GM20431 (cell line): ENCODE results near the gene IER5L.
"Not testable (repeated sequence)": the region's sequence is repeated elsewhere in the genome, so short reads cannot be mapped to it uniquely, and the experiment has no call there.

Source experiments
- in situ Hi-C: fragments of 300-500 bp; cut with MseI, MboI; formaldehyde crosslinking; loops from one replicate; pipeline ENCODE4 v1.15.0; 2020; ENCODE audit warnings: low sequenced_read_pairs; ENCODE audit not compliant: unreplicated experiment

Gene IER5L

DNA sequence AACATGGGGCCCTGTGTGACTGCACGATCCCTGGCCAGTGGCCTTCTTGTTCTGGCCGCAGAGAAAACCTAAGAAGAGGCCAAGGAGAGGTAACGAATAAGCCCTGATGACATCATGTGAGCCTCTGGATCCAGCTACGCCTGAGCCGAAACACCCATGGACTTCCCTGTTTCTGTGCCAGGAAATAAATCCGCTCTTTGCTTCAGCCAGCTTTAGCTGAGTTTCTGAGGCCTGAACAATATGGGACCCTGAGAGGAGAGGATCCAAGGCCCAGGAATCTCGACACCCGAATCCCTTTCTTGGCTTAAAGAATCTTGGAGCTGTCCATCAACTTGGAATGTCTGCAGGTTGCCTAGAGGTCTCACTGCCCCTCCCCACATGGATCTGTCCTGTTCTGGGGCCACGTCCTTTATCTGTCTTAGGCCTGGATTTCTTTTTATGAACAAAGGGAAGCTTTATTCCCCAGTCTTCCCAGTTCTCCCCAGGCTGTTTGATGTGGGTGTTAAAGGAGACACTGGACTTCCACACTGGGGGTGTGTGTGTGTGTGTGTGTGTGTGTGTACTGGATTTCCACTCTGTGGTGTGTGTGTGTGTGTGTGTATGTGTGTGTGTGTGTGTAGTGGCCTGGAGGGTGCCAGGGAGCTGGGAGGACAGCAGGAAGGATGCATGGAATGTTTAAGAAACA, 13.7 kb downstream of the IER5L start:
- in situ Hi-C loops: no loop called here

DNA sequence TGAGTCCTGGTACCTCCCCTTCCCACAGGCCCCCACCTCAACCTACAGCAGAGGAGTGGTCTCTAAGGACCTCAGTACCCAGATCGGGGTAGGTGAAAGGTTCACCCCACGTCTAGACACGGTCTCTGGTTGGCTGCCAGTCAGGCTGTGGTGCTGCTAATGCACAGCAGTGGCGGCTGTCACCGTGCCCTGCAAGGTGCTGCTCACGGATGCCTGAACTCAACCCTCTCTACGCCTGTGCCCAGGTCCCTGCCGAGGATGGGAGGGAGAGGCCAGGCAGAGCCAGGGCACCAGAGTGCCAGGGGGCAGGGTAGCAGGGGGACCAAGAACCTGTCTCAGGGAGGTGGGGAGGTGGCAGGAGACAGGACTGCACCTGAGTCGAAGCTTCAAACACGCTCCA, 14.3 kb downstream of the IER5L start:
- in situ Hi-C loops: no loop called here

DNA sequence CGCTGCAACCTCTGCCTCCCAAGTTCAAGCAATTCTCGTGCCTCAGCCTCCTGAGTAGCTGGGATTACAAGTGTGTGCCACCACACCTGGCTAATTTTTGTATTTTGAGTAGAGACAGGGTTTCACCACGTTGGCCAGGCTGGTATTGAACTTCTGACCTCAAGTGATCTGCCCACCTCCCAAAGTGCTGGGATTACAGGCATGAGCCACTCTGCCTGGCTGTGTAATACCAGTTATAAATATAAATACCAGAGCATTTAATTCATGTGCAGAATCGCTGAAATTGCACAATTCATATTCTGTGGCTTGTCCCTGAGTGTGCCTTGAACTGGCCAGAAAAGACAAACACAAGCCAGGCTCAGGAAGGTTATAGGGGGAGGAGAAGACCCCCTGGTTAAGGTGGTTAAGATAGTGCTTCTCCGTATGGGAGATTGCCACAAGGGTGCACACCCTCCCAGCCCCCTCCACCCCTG, 14.8 kb downstream of the IER5L start:
- in situ Hi-C loops: not testable (repeated sequence)

DNA sequence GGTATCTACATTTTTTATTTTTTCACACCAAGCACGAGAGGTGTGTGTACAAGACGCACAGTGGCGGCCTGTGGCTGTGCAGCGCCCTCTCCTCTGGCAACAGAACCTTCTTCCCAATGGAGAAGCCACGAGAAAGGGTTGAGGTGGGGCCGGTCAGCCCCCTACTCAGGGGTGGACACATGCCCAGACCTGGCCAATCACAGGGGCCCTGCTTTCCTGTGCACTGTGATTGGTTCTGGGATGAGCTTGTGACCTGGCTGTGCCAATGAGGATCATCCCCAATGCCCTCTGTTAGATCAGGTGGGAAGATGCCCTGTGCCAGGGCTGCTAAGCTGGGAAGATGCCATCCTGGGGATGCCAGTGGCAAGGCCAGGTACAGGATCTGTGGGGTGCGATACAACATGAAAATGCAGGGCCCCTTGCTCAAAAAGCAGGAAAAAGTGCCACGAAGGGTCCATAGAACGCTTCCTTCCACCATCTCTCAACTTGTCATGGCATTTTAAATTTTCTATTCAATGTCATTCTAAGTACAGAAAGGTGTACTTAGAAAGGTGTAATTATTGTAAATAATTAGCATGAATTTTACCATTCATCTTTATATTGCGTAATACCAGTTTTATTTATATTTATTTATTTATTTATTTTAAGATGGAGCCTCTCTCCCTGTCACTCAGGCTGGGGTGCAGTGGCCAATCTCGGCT, 15.4 kb downstream of the IER5L start:
- in situ Hi-C loops: no loop called here

DNA sequence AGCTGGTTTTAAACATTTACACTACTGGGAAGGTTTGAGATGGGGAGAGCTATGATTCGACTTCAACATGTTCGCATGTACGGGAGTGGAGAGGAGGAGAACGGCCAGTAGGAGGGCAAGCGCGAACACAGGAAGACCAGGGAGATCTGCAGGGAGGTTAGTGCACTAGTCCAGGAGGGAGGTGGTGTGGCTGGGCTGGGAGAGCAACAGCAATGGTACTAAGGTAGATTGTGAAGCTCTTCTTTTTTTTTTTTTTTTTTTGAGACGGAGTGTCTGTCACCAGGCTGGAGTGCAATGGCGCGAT, 16.6 kb downstream of the IER5L start:
- in situ Hi-C loops: no loop called here

DNA sequence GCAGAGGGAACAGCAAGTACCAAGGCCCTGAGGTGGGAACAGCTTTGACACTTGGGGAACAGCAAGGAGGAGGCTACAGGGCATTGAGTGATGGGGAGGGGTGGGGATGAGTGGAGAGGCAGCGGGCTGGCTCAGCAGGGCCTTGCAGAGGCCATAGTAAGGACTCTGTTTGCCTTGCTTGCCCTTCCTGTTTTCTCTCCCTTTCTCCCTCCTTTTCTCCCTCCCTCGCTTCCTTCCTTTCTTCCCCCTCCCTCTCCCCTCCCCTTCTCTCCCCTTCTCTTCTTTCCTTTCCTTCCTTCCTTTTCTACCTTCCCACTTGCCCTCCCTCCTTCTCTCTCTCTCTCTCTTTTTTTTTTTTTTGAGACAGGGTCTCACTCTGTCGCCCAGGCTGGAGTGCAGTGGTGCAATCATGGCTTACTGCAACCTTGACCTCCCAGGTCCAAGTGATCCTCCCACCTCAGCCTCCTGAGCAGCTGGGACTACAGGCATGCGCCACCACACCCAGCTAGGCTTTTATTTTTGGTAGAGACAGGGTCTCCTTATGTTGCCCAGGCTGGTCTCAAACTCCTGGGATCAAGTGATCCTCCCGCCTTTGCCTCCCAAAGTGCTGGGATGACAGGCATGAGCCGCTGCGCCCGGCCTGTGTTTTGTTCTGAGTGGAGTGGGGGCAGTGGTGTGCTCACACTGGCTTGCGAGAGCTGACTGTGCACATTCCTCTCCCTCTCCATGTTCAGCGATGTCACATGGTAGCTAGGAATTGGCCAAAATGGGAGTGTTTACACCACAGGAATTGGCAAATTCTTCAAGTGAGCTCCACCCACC, 17.1 kb downstream of the IER5L start:
- in situ Hi-C loops: no loop called here

DNA sequence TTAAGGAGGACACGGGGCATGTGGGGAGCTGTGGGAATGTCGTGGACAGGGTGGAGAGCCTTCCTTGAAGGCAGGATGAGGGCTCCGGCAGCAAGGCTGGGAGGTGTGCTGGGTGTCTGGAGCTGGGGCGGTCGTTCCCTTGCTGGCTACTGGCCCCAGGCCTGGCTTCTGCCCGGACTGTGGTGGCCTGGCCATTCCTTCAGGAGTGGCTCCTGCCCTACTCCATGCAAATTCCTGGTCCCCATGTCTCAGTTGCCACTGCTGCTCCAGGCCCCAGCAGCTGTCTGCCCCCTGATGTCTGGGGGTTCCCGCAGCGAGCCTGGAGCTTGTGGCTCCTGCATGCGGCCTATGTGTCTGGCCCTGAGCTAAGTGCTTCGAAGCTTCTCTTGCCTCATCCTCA, 21.9 kb downstream of the IER5L start:
- in situ Hi-C loops: no loop called here

DNA sequence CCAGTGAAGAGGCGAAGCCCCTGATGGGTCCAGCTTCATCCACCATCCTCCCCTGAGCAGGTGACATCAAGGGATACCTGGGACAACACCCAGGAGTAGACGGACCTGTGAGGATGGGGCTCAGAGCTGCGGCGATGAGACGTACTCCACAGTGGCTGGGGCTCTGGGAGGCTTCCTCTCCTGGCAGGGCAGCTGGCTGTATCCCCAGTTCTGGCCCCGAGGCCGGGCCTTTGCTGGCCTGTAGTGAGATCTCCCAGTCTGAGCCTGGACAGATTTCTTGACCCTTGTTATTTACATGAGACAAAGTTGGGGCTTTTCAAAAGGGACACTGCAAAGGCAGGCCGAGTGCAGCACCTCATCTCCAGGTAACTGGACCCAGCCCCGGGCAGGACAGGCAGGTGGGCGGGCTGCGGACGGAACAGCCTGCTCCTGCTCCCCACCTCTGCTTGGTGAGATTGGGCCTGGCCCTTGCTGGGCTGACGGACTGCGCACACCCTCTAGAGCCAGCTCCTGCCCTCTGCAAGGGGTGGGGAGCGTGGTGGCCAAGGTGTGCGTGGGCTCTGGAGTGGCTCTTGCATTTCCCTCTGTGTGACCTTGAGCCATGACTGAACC, 23.1 kb downstream of the IER5L start:
- in situ Hi-C loops: no loop called here

DNA sequence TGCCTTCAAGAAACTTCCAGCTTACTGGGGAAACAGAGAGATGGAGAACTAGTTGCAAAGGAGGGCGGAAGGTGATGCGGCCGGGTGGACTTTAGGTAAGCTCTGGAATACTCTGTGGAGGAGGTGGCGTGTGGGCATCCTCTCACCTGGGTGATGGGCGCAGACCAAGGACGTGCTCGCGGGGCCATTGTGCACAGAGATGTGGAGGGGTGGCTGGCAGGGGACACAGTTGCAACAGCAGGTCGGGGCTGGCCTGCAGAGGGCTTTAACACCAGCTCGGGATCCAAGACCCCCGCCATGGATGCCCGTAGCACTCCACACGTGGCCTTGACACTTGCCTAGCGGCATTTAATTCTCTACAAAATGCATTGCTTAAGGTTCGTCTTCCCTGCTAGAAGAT, 26.6 kb downstream of the IER5L start:
- in situ Hi-C loops: no loop called here

DNA sequence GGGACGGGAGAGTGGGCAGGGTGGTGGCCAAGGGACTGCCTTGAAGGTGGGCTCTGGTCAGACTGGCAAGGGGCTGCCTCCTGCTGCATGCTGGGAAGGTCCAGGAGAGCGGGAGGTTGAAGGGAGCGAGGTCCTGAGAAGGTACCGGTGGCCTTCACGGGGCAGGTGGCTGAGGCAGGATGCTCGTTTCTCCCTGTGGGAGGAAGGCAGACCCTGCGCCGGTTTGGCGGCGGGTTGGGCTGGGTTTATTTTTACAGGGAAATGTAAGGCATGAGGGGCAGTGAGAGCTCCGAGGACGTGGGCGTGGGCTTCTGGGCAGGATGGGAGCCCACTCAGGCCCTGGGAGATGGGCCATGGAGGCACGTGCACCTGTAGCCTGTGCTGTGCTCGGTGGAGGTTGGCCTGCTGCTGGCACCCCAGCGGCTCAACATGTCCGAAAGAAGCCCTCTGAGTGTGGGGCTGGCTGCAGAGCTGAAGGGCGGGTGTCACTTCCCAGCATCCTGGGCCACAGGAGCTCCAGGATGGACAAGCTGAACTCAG, 27.3 kb downstream of the IER5L start:
- in situ Hi-C loops: no loop called here

DNA sequence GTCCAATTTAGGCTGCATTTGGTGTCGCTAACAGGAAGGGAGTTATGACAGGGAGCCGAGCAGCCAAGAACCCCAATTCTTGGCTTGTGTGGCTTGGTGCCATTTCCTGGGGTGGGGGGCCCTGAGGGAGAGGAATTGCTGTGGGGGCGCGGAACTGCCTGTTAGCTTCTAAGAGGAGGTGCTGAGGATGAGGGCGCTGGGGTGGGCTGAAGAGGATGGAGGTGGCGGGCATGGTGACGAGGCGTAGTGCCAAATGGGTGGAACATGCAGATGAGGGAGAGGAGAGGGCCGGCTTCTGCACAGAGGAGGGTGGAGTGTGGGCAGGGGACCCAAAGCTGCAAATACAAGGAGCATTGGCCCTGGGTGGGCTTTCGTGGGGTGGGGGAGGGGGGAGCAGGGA, 27.9 kb downstream of the IER5L start:
- in situ Hi-C loops: no loop called here

DNA sequence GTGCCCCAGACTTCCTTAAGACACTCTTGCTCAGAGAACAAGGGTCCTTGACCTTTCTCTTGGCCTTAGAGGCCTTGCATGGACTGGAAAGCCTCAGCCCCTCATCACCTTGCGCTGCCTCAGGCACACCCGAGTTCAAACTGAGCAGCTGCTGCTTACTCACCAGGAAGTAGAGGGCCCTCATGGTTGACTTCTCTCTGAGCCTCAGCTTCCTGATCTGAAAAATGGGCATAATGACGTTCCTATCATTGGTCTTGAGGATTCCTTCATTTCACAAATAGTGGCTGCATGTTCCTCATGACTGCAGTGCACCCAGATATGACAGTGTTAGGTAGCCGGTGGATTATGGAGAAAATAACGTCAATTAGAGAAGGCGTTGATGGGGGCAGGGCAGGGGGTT, 28.6 kb downstream of the IER5L start:
- in situ Hi-C loops: loop anchor here (25.0 kb wide), 1 partner anchor 638 kb away; no protein-coding TSS in a partner anchor

DNA sequence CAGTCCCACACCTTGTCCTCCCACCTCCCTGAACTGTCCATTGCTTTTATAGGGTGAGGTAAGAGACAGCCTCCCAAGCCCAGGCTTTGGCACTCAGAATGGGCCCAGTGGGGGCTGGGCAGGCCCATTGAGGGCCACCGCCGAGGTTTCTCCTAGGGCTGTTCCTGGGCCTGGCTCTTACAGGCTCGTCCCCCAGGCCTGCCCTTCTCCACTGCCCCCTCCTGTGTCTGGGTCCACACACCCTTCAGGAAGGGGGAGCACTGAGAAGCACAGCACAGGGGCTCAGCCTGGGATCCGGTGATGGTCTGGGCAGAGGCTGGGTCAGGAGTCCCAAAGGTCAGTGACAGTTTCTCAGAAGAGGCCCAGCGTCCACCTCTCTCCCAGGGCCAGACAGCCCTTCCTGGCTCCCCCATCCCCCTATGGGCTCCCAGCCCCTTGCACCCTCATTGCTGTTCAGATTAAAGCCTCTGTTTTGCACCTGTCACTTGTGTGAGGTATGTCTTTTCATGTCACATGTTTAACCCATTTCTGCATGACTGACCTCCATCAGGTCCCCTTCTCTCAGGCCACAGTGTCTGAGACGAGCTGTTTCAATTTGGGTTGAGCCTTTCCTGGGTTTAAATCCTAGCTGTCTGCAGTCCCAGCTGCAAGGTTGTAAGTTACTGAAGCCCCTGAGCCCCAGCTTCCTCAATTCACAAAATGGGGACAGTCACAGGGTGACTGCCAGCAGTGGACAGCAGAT, 29.4 kb downstream of the IER5L start:
- in situ Hi-C loops: loop anchor here (25.0 kb wide), 1 partner anchor 639 kb away; no protein-coding TSS in a partner anchor

DNA sequence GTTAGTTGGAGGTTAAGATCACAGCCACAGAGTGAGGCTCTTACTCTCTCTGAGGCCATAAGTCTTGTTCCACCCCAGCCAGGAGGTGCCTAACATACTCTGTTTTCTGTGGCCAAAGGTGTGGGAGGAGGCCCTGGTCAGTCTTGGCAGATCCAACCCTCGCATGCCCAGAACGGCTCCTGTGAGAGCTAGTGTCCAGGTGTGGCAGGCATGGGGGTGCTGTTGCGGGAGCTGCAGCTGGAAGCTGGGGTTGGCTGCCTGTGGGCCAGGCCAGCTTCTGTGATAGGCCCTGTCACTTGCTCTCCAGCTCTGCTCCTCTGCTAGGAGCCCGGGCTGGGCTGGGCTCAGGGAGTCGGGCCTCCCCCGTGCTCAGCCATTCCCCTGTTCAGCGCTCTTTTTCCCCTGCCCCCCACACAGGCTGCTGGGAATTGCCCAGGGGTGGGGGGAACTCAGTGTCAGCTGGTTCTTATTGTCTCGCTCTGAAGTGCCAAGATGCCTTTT, 31.6 kb downstream of the IER5L start:
- in situ Hi-C loops: loop anchor here (25.0 kb wide), 1 partner anchor 641 kb away; no protein-coding TSS in a partner anchor

DNA sequence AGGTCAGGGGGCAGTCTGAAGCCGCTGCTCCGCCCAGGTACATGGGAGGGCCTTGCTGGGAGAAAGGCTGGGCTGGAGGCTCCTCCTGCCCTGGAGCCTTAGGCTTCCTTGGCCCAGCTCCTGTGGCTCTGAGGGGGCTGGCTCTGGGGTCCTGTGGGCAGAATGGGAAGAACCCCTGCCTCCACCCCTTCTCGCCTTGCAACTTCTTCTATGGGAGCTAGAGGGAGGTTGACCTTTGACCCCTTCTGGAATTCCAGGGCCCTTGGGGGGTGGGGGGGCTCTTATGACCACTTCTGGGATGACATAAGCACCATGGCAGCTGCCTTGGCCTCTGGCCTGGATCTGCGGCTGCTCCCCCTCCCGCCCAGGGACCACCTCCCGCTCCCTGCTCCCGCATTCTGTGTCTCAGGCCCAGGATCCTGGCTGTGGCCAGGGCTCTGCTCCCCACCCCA, 32.2 kb downstream of the IER5L start:
- in situ Hi-C loops: loop anchor here (25.0 kb wide), 1 partner anchor 641 kb away; no protein-coding TSS in a partner anchor

DNA sequence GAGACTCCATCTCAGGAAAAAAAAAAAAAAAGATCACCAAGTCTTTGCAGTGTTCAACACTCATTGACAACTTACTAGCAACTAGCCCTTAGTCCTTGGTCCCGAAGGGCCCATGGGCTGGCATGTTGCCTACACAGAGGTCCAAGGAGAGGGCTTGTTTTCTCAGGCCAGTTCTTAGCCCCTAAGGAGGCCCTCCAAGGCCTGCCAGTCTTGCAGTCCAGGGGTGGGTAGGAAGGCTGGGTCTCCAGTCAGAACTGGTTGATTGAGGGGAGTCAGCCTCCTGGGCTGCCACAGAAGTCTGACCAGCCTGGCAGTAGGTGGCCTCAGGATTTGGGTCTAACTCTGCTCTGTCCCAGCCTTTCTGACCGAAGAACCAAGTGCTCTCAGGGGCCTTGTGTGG, 32.7 kb downstream of the IER5L start:
- in situ Hi-C loops: loop anchor here (25.0 kb wide), 1 partner anchor 642 kb away; no protein-coding TSS in a partner anchor

DNA sequence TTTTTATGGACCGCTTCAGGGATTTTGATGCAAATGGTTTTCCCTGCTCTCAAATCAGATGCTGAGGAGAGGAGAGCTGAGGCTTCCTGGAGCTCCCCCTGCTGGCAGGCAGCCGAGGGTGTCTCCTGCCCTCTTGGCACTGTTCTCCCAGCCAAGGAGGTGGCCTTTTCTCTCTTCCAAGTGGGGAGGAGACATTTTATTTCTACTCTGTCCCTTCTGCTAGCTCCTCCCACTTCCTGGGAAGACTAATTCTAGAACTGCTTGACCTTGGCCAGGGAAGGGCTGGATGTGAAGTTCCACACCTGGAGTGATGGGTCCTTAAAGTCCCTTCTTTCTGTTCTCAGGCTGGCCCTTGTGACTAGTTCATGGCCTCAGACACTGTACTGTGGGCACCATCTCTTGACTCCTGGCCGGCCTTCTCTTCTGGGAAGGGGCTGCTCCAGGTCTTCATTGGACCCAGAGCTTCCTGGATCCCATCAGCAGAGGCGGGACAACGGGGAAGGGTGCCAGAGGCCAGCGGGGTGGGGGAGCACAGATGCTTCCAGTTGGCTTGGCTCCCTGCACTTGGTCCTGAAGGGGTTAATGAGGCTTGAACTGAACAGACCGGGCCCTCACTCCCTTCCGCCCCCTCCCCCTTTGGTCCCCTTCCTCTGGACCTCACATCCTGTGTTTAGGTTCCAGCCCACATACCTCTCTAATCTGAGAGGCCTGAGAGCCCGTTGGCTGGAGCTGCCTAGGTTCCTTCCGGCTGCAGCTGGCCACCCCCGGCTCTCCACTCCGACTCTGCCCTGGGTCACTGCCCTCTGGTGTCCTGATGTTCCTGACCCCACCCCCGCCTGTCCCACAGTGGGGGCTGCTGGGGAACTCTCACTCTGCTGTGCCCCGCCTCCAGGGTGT, 34.8 kb downstream of the IER5L start:
- in situ Hi-C loops: loop anchor here (25.0 kb wide), 1 partner anchor 644 kb away; no protein-coding TSS in a partner anchor
